ENCODE data around the gene TUBGCP6.

- no peak for TF ChIP-seq CTCF (IDR thresholded peaks at IDR 0.05; ENCODE audit: insufficient read depth, low read depth, low read length)
- no peak for TF ChIP-seq EZH2 (IDR thresholded peaks at IDR 0.05; ENCODE audit: insufficient read depth, low read length)
Measured at GRCh38 chr22:50225200-50225969, 19.4 kb downstream of the TUBGCP6 start.
